CD4-positive, alpha-beta T cell treated with Interleukin-6 at 100 ng/mL for 8 hours (primary cell): ENCODE measurements around the gene CDHR1.

Experiments
- DNase-seq: peaks from one replicate; pipeline ENCODE4 v3.0.0-alpha.2; 2020; ENCODE audit warnings: mixed read lengths, low spot score

The CDHR1 gene

DNA sequence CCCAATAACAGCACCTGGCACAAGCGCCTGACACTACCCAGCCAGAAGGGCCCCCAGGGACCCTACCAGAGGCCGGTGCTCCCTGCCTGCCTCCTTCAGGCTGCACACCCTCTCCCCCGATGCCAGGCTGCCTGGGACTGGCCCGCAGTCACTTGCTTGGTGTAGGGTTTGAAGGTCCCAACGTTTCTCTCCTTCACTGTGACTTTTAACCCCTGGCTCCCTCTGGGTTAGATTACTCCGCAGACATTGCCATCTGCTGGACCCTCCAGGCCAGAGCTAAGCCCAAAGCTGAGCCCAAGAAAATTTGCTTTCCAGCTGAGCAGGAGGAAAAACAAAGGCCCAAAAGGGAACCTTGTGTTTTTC lies 6.9 kb downstream of the CDHR1 start:
- no peak for DNase-seq

DNA sequence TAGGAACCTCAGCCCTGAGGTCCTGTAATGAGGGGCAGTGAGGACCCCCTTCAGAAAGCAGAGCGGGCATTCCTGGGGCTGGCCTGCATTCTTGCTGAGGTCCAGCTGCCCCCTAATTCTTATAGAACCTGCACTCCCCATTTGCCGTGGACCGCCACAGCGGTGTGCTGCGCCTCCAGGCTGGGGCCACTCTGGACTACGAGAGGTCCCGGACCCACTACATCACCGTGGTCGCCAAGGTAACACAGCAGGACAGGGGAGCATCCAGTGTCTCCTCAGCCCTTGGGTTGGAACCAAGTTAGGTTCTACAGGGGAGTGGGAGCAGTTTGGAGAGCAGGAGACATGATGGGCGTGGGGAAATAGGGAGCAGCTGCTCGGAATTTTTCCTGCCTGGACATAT lies 7.3 kb downstream of the CDHR1 start:
- DNase-seq = no peak

GRCh38 chr10:84202349-84202748 lies 8.0 kb downstream of the CDHR1 start:
- no peak for DNase-seq

GRCh38 chr10:84204122-84204521 lies 9.8 kb downstream of the CDHR1 start:
- DNase-seq = no peak

GRCh38 chr10:84204610-84205009 lies 10.3 kb downstream of the CDHR1 start:
- no peak for DNase-seq

DNA sequence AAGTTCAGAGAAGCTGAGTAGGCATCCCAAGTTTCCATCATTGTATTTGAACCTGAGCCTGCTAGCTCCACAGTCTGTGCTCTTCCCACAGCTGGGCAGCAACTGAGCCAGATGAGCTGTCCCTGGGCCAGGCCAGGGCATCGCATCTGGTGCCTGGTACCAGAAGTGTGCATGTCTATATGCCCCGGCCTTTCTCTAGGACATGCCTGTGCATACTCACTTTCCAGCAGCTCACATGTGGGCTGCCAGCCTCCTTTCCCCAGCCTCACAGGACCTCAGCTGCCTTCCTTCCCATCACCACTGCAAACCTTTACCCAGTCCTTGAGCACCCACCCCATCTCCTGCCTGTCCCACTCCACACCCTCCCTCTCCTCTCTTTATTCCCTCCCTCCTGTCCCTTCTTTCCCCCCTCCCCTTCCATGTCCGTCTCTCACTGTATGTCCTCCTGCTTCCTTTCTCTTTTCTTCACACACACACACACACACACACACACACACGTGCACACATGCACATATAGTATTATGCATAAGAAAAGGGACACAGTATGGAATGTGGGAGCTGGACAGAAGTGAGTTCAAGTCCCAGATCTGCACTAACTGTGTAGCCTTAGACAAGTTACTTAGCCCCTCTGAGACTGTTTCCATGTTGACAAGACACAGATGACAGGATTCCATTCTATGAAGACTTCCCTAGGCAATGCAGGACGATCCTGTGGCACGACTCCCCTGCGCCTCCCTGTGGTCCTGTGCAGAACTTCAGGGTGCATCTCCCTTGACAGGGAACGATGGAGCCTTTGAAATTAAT lies 10.9 kb downstream of the CDHR1 start:
- peak; percentile 51 for DNase-seq

DNA sequence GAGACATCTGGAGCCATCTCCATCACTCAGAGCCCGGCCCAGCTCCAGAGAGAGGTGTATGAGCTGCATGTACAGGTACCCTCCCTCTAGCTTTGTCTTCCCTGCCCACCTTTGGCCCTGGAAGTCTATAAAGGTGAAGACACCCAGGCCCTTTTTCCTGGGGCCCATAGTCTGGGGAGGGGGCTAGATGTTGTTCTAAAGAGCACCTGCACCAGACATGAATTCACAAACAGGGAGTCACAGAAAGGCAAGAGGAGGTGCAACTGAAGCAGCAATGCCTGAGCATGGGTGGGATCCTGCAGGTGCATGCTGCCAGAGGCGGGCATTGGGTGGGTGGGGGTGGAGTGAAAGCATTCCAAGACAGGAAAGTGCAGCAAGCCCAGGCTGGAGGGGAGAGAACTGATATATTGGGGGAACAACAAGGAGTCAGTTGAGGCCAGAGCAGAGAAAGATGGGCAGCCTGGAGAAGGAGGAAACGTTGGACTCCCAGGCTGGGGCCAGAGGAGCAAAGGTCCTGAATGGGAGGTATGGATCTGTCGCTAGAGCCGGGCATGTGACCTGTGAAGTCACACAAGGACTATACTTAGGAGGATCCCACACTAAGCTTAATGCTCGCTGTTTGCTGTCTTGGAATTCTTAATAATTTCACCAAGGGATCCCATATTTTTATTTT lies 11.7 kb downstream of the CDHR1 start:
- no peak for DNase-seq

DNA sequence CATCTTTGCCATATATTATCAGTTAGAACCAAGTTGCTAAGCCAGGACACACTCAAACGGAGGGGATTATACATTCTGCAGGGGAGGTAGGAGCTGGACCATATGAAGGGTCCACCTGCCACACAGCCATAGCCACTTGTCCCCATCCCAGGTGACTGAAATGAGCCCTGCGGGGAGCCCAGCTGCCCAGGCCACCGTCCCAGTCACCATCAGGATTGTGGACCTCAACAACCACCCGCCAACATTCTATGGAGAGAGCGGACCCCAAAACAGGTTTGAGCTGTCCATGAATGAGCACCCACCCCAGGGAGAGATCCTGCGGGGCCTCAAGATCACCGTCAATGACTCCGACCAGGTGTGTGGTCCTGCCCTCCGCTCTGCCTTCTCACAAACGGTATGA lies 13.7 kb downstream of the CDHR1 start:
- DNase-seq = no peak

DNA sequence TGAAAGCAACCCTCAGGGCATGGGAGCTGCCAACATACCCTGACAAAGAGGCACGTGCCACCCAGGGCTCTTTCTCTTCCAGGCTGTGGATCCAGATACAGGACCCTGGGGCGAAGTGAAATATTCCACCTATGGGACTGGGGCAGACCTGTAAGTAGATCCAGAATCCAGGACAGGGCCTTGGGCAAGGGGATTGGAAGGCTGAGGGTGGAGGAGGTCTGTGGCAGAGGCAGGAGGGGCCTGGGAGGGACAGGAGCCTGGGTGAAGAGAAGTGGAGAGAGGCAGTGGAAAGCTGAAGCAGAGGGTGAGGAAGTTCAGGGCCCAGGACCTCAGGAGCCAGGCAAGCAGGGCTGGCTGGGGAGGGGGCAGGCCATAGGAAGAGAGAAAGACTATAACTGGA lies 17.2 kb downstream of the CDHR1 start:
- no peak for DNase-seq

DNA sequence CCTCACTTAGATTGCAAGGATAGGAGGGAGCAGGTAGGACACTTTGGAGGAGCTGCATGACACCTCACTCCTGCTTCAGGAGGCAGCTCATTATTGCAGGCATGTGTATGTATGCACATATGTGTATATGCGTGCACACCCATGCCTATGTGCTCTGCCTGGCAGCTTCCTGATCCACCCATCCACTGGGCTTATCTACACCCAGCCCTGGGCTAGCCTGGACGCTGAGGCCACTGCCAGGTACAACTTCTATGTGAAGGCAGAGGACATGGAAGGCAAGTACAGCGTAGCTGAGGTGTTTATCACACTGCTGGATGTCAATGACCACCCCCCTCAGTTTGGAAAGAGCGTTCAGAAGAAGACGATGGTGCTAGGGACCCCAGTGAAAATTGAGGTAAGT lies 17.7 kb downstream of the CDHR1 start:
- no peak for DNase-seq

DNA sequence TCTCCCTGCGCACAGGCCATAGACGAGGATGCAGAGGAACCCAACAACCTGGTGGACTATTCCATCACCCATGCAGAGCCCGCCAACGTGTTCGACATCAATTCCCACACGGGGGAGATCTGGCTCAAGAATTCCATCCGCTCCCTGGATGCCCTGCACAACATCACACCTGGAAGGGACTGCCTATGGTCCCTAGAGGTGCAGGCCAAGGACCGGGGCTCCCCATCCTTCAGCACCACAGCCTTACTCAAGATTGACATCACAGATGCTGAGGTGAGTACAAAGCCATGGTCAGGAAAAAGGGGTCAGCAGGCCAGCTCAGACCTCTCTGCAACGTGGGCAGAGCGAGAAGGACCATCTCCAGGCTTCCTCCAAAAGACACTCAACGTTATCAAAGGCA lies 18.7 kb downstream of the CDHR1 start:
- DNase-seq = no peak

- no peak for DNase-seq
Observed at GRCh38 chr10:84214046-84214572, 19.8 kb downstream of the CDHR1 start.

GRCh38 chr10:84214612-84215235 lies 20.4 kb downstream of the CDHR1 start:
- DNase-seq = peak; percentile 14

DNA sequence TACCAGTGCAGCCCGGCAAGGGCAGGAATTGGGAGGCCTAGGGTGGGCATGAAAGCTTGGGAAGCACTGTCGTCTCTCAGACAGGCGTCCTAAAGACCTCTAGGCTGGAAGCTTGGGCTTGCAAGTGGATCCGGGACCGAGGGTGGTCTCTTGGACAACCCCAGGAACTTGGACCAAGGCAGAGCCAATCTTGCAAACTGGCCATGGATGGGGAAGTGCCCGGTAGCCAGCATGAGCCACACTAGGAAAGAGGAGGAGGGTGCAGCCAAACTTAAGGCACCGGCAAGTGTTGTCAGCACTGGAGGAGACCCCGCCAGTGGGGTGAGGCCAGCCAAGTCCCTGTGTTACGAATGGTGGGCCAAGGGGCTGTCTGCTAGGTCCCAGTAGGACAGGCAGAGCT lies 22.5 kb downstream of the CDHR1 start:
- no peak for DNase-seq

GRCh38 chr10:84217746-84218145 lies 23.4 kb downstream of the CDHR1 start:
- DNase-seq = no peak

DNA sequence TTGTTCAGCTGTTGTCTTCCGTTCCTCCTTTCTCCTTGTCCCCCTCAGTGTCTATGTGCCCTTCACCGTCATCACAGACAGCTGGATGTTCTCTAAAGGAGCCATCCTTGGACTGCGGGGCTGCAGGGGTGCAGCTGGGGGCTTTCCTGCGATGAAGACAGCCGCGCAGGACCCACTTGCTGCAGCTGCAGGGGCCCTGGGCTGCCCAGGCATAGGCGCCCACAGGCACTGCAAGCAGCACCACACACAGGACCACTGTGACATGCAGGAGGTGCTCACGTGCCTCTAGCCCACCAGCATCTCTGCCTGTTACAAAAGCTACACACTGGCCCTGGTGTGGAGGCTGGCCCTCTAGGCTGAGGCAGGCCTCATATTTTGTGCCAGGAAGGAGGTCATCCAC lies 27.6 kb downstream of the CDHR1 start:
- no peak for DNase-seq

GRCh38 chr10:84224411-84225028 lies 30.2 kb downstream of the CDHR1 start:
- DNase-seq = no peak

GRCh38 chr10:84225427-84226173 lies 31.3 kb downstream of the CDHR1 start, which contains the start of gene LRIT2:
Gene LRIT2 (minus strand): TSS chr10:84225544. CDS start chr10:84225520, 24 bp downstream.
- no peak for DNase-seq

- DNase-seq = no peak
Observed at GRCh38 chr10:84226616-84227015, 32.3 kb downstream of the CDHR1 start.

GRCh38 chr10:84227810-84228209 lies 33.5 kb downstream of the CDHR1 start:
- DNase-seq = no peak

DNA sequence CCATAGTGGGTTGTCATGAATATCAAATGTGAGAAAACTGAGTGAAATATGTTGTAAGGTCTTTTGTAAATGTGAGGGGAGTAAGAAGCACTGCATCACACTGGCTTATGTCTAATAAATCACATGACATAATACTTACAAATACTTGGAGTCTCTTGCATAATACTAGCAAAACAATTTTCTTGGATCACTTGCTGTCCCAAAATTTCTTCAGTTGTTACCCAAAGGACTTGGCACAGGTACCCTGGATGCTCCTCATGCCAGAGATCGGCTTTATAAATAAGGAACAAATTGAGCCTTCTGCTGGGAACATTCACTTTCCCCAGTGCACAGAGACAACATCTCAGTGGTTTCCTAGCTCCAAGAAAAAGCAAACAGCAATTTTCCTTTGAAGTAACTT lies 36.0 kb downstream of the CDHR1 start:
- DNase-seq = no peak

GRCh38 chr10:84232376-84232775 lies 38.0 kb downstream of the CDHR1 start:
- no peak for DNase-seq
